ACC112 (cell line): ENCODE data around the gene FRMD8.
A peak's percentile ranks its signal among the peaks of the same experiment; 100 is the strongest.

Experiments used
- H2AFZ ChIP-seq: fragments of 200-600 bp; sonication (generic); one replicate; pipeline ENCODE4 v1.6.0; 2017; ENCODE audit warnings: antibody characterized with exemption, low read length; ENCODE audit not compliant: unreplicated experiment
- H3K27ac ChIP-seq: fragments of 200-600 bp; sonication (generic); 2 replicates; pipeline ENCODE4 v1.5.1; 2014; ENCODE audit warnings: low read depth, mild to moderate bottlenecking, antibody characterized with exemption, low read length, moderate library complexity
- H3K27me3 ChIP-seq: fragments of 200-600 bp; sonication (generic); 2 replicates; pipeline ENCODE4 v1.6.1; 2014; ENCODE audit warnings: mild to moderate bottlenecking, antibody characterized with exemption, low read length, moderate library complexity, mixed read lengths; ENCODE audit not compliant: insufficient read depth
- H3K36me3 ChIP-seq: fragments of 200-600 bp; sonication (generic); 2 replicates; pipeline ENCODE4 v1.6.1; 2016; ENCODE audit warnings: mild to moderate bottlenecking, antibody characterized with exemption, low read length, moderate library complexity, mixed read lengths; ENCODE audit not compliant: insufficient read depth
- H3K4me1 ChIP-seq: fragments of 200-600 bp; sonication (generic); one replicate; pipeline ENCODE4 v1.6.1; 2016; ENCODE audit warnings: low read length, mixed read lengths; ENCODE audit not compliant: insufficient read depth, unreplicated experiment, control insufficient read depth
- H3K4me3 ChIP-seq: fragments of 200-600 bp; sonication (generic); 2 replicates; pipeline ENCODE4 v1.5.1; 2014; ENCODE audit warnings: mild to moderate bottlenecking, low read depth, low read length
- H3K79me2 ChIP-seq: fragments of 200-600 bp; sonication (generic); one replicate; pipeline ENCODE4 v1.6.0; 2016; ENCODE audit warnings: low read length; ENCODE audit not compliant: control insufficient read depth, unreplicated experiment, insufficient read depth

FRMD8 gene

GRCh38 chr11:65386307-65387140, at the start of gene FRMD8:
Gene FRMD8 (plus strand): TSS chr11:65386637. CDS start chr11:65387037, 400 bp downstream.
- H3K4me1 ChIP-seq: peaks cover 76% of the 10 kb centered on the region

GRCh38 chr11:65338676-65339075, 47.8 kb upstream of the FRMD8 start:
- Histone ChIP-seq H3K27ac (no peak overlapping the region), H3K4me3 (no peak overlapping the region), H3K79me2 (peaks cover 68% of the 10 kb centered on the region), H3K36me3 (peaks cover 18% of the 10 kb centered on the region), H3K4me1 (peaks cover 7% of the 10 kb centered on the region), H2AFZ (no peak overlapping the region), H3K27me3 (no peaks in the 10 kb centered on the region)

More at GRCh38 chr11:65386307-65387140, at the start of gene FRMD8:
- Histone ChIP-seq H2AFZ (peak within 1 kb of the TSS; percentile 97), H3K27me3 (no peaks in the 10 kb centered on the region), H3K4me3 (peak within 1 kb of the TSS; percentile 99), H3K79me2 (peaks cover 44% of the 10 kb centered on the region), H3K36me3 (peaks cover 7% of the 10 kb centered on the region; the same call in 1 of the 2 replicates), H3K27ac (peak within 1 kb of the TSS; percentile 97)

GRCh38 chr11:65340226-65340625, 46.2 kb upstream of the FRMD8 start:
- no peaks in the 10 kb centered on the region for H3K27me3 ChIP-seq
- no peak overlapping the region for H2AFZ ChIP-seq
- H3K4me3 ChIP-seq: no peak overlapping the region
- no peak overlapping the region for H3K27ac ChIP-seq
- peaks cover 52% of the 10 kb centered on the region for H3K79me2 ChIP-seq
- H3K36me3 ChIP-seq: peaks cover 26% of the 10 kb centered on the region
- H3K4me1 ChIP-seq: peaks cover 5% of the 10 kb centered on the region

- H2AFZ ChIP-seq: no peak overlapping the region
- H3K27ac ChIP-seq: no peak overlapping the region
- peaks cover 38% of the 10 kb centered on the region for H3K36me3 ChIP-seq
- no peaks in the 10 kb centered on the region for H3K4me1 ChIP-seq
- H3K27me3 ChIP-seq: no peaks in the 10 kb centered on the region
- H3K4me3 ChIP-seq: no peak overlapping the region
- peaks cover 38% of the 10 kb centered on the region for H3K79me2 ChIP-seq
Measured at GRCh38 chr11:65341856-65342255, 44.6 kb upstream of the FRMD8 start.

GRCh38 chr11:65351511-65351910, 34.9 kb upstream of the FRMD8 start:
- peaks cover 6% of the 10 kb centered on the region; the same call in 1 of the 2 replicates for H3K36me3 ChIP-seq
- H3K79me2 ChIP-seq: no peaks in the 10 kb centered on the region

GRCh38 chr11:65352783-65353182, 33.7 kb upstream of the FRMD8 start:
- Histone ChIP-seq H3K4me3 (no peak overlapping the region), H3K27me3 (peaks cover 19% of the 10 kb centered on the region), H3K27ac (no peak overlapping the region), H2AFZ (no peak overlapping the region), H3K4me1 (peaks cover 11% of the 10 kb centered on the region), H3K36me3 (0 out of 2 replicates have a peak, but pooled peaks cover 4% of the 10 kb centered on the region), H3K79me2 (no peaks in the 10 kb centered on the region)

More at GRCh38 chr11:65351511-65351910, 34.9 kb upstream of the FRMD8 start:
- Histone ChIP-seq H3K27ac (no peak overlapping the region), H2AFZ (no peak overlapping the region), H3K27me3 (peaks cover 12% of the 10 kb centered on the region), H3K4me3 (no peak overlapping the region), H3K4me1 (peaks cover 11% of the 10 kb centered on the region)

GRCh38 chr11:65353376-65353775, 33.1 kb upstream of the FRMD8 start:
- no peak overlapping the region for H3K4me3 ChIP-seq
- no peak overlapping the region for H3K27ac ChIP-seq
- H3K36me3 ChIP-seq: 0 out of 2 replicates have a peak, but pooled peaks cover 4% of the 10 kb centered on the region
- H3K4me1 ChIP-seq: peaks cover 11% of the 10 kb centered on the region
- peaks cover 19% of the 10 kb centered on the region for H3K27me3 ChIP-seq
- no peak overlapping the region for H2AFZ ChIP-seq
- H3K79me2 ChIP-seq: no peaks in the 10 kb centered on the region

GRCh38 chr11:65353900-65354264, 32.6 kb upstream of the FRMD8 start:
- Histone ChIP-seq H3K27me3 (peaks cover 19% of the 10 kb centered on the region), H3K36me3 (0 out of 2 replicates have a peak, but pooled peaks cover 4% of the 10 kb centered on the region), H3K79me2 (no peaks in the 10 kb centered on the region), H3K27ac (no peak overlapping the region), H3K4me1 (peaks cover 11% of the 10 kb centered on the region), H2AFZ (no peak overlapping the region), H3K4me3 (peak overlapping the region; percentile 69)

- H3K27ac ChIP-seq: no peak within 1 kb of the TSS
- H3K36me3 ChIP-seq: 0 out of 2 replicates have a peak, but pooled peaks cover 4% of the 10 kb centered on the region
- peaks cover 19% of the 10 kb centered on the region for H3K27me3 ChIP-seq
- H3K4me1 ChIP-seq: peaks cover 11% of the 10 kb centered on the region
- no peaks in the 10 kb centered on the region for H3K79me2 ChIP-seq
- H2AFZ ChIP-seq: peak within 1 kb of the TSS; percentile 52
- peak within 1 kb of the TSS; percentile 69 for H3K4me3 ChIP-seq
Measured at GRCh38 chr11:65354265-65355012, 32.0 kb upstream of the FRMD8 start, which contains the start of gene TIGD3. Gene TIGD3 (plus strand): TSS chr11:65354751. CDS start chr11:65355809, 1,058 bp downstream.

GRCh38 chr11:65355013-65355775, 31.2 kb upstream of the FRMD8 start:
- H3K4me3 ChIP-seq: peak overlapping the region; percentile 69
- peak overlapping the region; percentile 52 for H2AFZ ChIP-seq
- peaks cover 11% of the 10 kb centered on the region for H3K4me1 ChIP-seq
- peaks cover 19% of the 10 kb centered on the region for H3K27me3 ChIP-seq
- no peaks in the 10 kb centered on the region for H3K79me2 ChIP-seq
- H3K27ac ChIP-seq: no peak overlapping the region
- no peaks in the 10 kb centered on the region for H3K36me3 ChIP-seq
